GM12891 (cell line): Measurements from ENCODE around the gene BRD9.

Experiments used
- POLR2A ChIP-seq: IDR thresholded peaks from 2 replicates; pipeline ENCODE4 v1.6.1; 2011; ENCODE audit warnings: low read depth, low read length, control low read depth
- POLR2AphosphoS5 ChIP-seq: IDR thresholded peaks from 2 replicates; pipeline ENCODE4 v1.6.1; 2011; ENCODE audit warnings: low read depth, low read length, control low read depth

GRCh38 chr5:911601-912000 lies 19.0 kb upstream of the BRD9 start:
- TF ChIP-seq POLR2A (no peak), POLR2AphosphoS5 (no peak)
